Measurements from ENCODE around the gene CNOT6. TPM values are rescaled to one million over a fixed set of nuclear protein-coding genes. Genes with fewer than 3 reads are reported as not detected.
"Not testable (repeated sequence)": the region's sequence is repeated elsewhere in the genome, so short reads cannot be mapped to it uniquely, and the experiment has no call there.

CNOT6 gene
- total and polyA plus RNA-seq, 5 donors, result 5.0 to 14.2 (median 12.3) TPM

DNA sequence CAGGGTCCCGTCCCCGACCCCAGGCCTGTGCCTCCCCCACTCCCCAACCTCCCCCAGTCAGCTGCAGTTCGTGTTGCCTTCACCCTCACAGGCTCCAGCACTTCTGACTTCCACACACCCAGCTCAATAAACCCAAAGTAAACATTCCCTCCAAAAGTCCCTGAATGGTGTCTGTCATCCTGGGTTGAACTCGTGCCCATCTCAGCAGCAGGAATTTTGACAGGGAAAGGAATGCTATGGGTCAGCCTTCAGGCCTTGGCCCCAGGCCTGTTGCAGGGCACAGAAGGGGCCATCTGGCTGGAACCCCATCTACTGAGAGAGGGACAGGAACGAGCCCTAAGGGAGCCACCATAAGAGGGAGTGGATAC, 29.6 kb upstream of the CNOT6 start:
- WGBS, result 71% methylated on average over 5 of the region's 5 CpGs
- H3K4me3 ChIP-seq (ENCODE audit: low read length), result no peak overlapping the region
- H3K27ac ChIP-seq (ENCODE audit: low read length), result no peak overlapping the region
- DNase-seq (no peak), ATAC-seq (no peak)
- H3K4me1 ChIP-seq (ENCODE audit: control insufficient read depth, insufficient read depth, low read length), result no peaks in the 10 kb centered on the region
- intact Hi-C loops (cut with DNase I), result no loop called here
- no peaks in the 10 kb centered on the region for H3K9me3 ChIP-seq (ENCODE audit: control insufficient read depth, low read length)
- H3K27me3 ChIP-seq (ENCODE audit: control insufficient read depth, insufficient read depth), result no peaks in the 10 kb centered on the region

DNA sequence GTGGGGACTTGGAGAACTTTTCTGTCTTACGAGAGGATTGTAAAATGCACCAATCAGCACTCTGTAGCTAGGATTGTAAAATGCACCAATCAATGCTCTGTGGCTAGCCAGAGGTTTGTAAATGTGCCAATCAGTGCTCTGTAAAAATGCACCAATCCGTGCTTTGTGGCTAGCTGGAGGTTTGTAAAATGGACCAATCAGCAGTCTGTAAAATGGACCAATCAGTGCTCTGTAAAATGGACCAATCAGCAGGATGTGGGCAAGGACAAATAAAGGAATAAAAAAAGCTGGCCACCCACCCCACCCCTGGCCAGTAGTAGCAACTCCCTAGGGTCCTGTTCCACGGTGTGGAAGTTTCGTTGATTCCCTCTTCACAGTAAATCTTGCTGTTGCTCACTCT, 29.1 kb upstream of the CNOT6 start:
- 92% methylated on average over 4 of the region's 4 CpGs for WGBS
- H3K4me3 ChIP-seq (ENCODE audit: low read length); H3K4me1 ChIP-seq (ENCODE audit: control insufficient read depth, insufficient read depth, low read length); DNase-seq; intact Hi-C loops (cut with DNase I); H3K27me3 ChIP-seq (ENCODE audit: control insufficient read depth, insufficient read depth); H3K9me3 ChIP-seq (ENCODE audit: control insufficient read depth, low read length); H3K27ac ChIP-seq (ENCODE audit: low read length); ATAC-seq: not testable (repeated sequence)

DNA sequence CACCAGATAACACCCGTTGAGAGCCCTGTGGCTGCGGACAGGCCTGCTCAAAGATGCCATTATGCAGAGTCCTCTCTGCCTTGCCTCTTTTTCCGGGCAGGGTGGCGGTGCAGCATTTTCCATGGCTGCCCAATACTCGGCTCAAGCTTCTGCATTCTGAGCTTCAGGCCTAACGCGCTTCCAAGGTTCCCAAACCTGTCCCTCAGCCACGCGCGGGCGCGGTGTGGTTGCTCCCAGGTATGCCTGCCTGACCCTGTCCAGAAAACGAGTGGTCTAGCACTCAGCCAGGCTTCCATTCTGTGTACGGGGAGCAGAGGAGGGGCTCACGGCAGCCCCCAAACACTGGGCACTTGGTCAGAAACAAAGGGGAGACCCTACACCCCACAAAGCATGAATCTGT, 27.9 kb upstream of the CNOT6 start:
- DNase-seq (no peak), ATAC-seq (no peak)
- Histone ChIP-seq H3K4me1 (ENCODE audit: control insufficient read depth, insufficient read depth, low read length) (no peaks in the 10 kb centered on the region), H3K9me3 (ENCODE audit: control insufficient read depth, low read length) (no peaks in the 10 kb centered on the region), H3K27ac (ENCODE audit: low read length) (no peak overlapping the region), H3K27me3 (ENCODE audit: control insufficient read depth, insufficient read depth) (no peaks in the 10 kb centered on the region), H3K4me3 (ENCODE audit: low read length) (no peak overlapping the region)
- 85% methylated on average over 15 of the region's 15 CpGs for WGBS
- intact Hi-C loops (cut with DNase I), result no loop called here

GRCh38 chr5:180467028-180467975, 26.9 kb upstream of the CNOT6 start:
- H3K9me3 ChIP-seq (ENCODE audit: control insufficient read depth, low read length), result no peaks in the 10 kb centered on the region
- DNase-seq (peak; percentile 41 to 72 (median 66)), ATAC-seq (peak; percentile 24 to 57)
- intact Hi-C loops (cut with DNase I), result no loop called here
- 50% methylated on average over 22 of the region's 22 CpGs for WGBS
- no peak overlapping the region for H3K27ac ChIP-seq (ENCODE audit: low read length)
- H3K4me1 ChIP-seq (ENCODE audit: control insufficient read depth, insufficient read depth, low read length), result no peaks in the 10 kb centered on the region
- no peak overlapping the region for H3K4me3 ChIP-seq (ENCODE audit: low read length)
- H3K27me3 ChIP-seq (ENCODE audit: control insufficient read depth, insufficient read depth), result no peaks in the 10 kb centered on the region

GRCh38 chr5:180467989-180468731, 26.0 kb upstream of the CNOT6 start:
- ATAC-seq (no peak), DNase-seq (no peak)
- intact Hi-C loops (cut with DNase I), result loop anchor here in 1 of 4 donors (2.0 kb wide), 1 partner anchor 175 kb away; the partner anchor contains the start of gene MAPK9
- no peaks in the 10 kb centered on the region for H3K9me3 ChIP-seq (ENCODE audit: control insufficient read depth, low read length)
- H3K27me3 ChIP-seq (ENCODE audit: control insufficient read depth, insufficient read depth), result no peaks in the 10 kb centered on the region
- 69% methylated on average over 18 of the region's 18 CpGs for WGBS
- no peak overlapping the region for H3K4me3 ChIP-seq (ENCODE audit: low read length)
- H3K27ac ChIP-seq (ENCODE audit: low read length), result no peak overlapping the region
- no peaks in the 10 kb centered on the region for H3K4me1 ChIP-seq (ENCODE audit: control insufficient read depth, insufficient read depth, low read length)

DNA sequence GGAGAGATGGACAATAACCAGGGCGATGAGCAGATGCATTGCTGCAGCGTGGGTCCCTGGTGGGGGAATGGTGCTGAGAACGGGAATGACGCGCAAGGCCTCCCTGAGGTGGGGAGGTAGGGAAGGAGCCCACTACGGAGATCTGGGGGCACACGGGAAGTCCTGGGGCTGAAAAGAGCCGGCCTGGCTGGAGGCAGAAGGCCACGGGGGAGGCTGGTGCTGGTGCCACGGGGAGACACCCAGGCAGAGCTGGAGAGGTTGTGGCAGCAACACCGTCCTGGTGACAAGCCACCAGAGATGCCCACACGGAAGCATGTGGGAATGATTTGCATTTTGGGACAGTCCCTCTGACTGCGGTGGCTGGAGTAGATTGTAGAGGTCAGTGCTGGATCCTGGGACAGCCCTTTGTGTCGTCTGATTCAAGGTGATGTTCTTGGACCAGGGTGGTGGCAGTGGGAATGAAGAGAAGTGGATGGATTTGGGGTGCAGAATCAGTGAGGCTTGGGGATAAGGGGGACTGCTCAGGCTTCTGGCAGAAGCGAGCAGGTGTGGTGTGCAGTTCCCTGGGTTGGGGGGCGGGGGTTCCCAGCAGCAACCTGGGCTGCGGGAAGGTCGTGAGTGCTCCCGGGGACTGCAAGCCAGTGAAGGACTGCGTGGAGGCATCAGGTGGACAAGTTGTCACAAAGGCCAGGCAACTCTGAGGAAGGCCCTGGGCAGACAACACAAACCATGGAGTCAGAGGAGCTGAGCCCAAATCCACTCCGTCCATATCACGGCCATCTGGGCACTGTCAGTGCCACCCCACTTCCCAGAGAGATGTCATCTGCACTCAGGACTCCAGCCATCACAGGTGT, 25.2 kb upstream of the CNOT6 start:
- no peak for ATAC-seq
- WGBS, result 76% methylated on average over 22 of the region's 22 CpGs
- Histone ChIP-seq H3K9me3 (ENCODE audit: control insufficient read depth, low read length) (no peaks in the 10 kb centered on the region), H3K27ac (ENCODE audit: low read length) (no peak overlapping the region), H3K4me3 (ENCODE audit: low read length) (no peak overlapping the region), H3K4me1 (ENCODE audit: control insufficient read depth, insufficient read depth, low read length) (no peaks in the 10 kb centered on the region), H3K27me3 (ENCODE audit: control insufficient read depth, insufficient read depth) (no peaks in the 10 kb centered on the region)
- no peak for DNase-seq
- intact Hi-C loops (cut with DNase I), result loop anchor here in 1 of 4 donors (2.0 kb wide), 1 partner anchor 176 kb away; the partner anchor contains the start of gene MAPK9

DNA sequence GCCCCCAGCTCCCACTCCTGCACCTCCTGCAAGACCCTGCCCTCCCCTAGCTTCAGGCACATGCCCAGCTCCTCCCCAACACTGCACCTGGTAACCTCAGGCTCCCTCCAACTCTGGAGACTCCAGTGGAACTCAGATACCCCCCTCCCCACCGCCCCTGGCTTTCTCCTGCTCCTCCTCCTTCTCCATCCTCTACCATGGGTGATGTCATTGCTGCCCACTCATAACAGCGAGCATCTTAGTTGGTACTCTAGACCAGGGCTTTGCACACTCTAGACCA, 24.7 kb upstream of the CNOT6 start:
- DNase-seq (no peak), ATAC-seq (no peak)
- no peak overlapping the region for H3K27ac ChIP-seq (ENCODE audit: low read length)
- H3K27me3 ChIP-seq (ENCODE audit: control insufficient read depth, insufficient read depth), result no peaks in the 10 kb centered on the region
- no peaks in the 10 kb centered on the region for H3K9me3 ChIP-seq (ENCODE audit: control insufficient read depth, low read length)
- 87% methylated on average over 2 of the region's 2 CpGs for WGBS
- H3K4me1 ChIP-seq (ENCODE audit: control insufficient read depth, insufficient read depth, low read length), result no peaks in the 10 kb centered on the region
- H3K4me3 ChIP-seq (ENCODE audit: low read length), result no peak overlapping the region
- intact Hi-C loops (cut with DNase I), result loop anchor here in 1 of 4 donors (2.0 kb wide), 1 partner anchor 177 kb away; the partner anchor contains the start of gene MAPK9

DNA sequence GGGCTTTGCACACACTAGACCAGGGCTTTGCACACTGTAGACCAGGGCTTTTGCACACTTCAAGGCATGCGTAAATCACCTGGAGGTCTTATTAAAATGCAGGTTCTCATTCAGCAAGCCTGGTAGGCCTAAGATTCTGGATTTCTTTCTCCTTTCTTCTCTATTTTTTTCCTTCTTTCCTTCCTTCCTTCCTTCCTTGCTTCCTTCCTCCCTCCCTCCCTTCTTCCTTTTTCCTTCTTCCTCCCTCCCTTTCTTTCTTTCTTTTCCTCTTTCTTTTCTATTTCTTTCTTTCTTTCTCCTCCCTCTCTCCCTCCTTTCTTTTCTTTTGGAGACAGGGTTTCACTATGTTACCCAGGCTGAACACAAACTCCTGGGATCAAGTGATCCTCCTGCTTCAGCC, 24.3 kb upstream of the CNOT6 start:
- WGBS, result 95% methylated on average over 1 of the region's 1 CpG
- H3K9me3 ChIP-seq (ENCODE audit: control insufficient read depth, low read length), result no peaks in the 10 kb centered on the region
- H3K27me3 ChIP-seq (ENCODE audit: control insufficient read depth, insufficient read depth), result no peaks in the 10 kb centered on the region
- intact Hi-C loops (cut with DNase I), result loop anchor here (2.0 to 10.0 kb wide), 4 partner anchors 175 to 345 kb away; partner anchors contain the start of gene MAPK9 (in 4 of the 4)
- ATAC-seq, result no peak
- no peak overlapping the region for H3K4me3 ChIP-seq (ENCODE audit: low read length)
- no peaks in the 10 kb centered on the region for H3K4me1 ChIP-seq (ENCODE audit: control insufficient read depth, insufficient read depth, low read length)
- DNase-seq, result no peak
- no peak overlapping the region for H3K27ac ChIP-seq (ENCODE audit: low read length)

- DNase-seq, result no peak
- intact Hi-C loops (cut with DNase I), result loop anchor here in 3 of 4 donors (5.0 to 10.0 kb wide), 3 partner anchors 176 to 346 kb away; partner anchors contain the start of gene MAPK9 (in 3 of the 3)
- WGBS, result 76% methylated on average over 11 of the region's 11 CpGs
- ATAC-seq, result no peak
- Histone ChIP-seq H3K4me1 (ENCODE audit: control insufficient read depth, insufficient read depth, low read length) (no peaks in the 10 kb centered on the region), H3K4me3 (ENCODE audit: low read length) (no peak overlapping the region), H3K9me3 (ENCODE audit: control insufficient read depth, low read length) (no peaks in the 10 kb centered on the region), H3K27ac (ENCODE audit: low read length) (no peak overlapping the region), H3K27me3 (ENCODE audit: control insufficient read depth, insufficient read depth) (no peaks in the 10 kb centered on the region)
Measured at GRCh38 chr5:180470361-180470760, 23.8 kb upstream of the CNOT6 start.

GRCh38 chr5:180470966-180471582, 23.1 kb upstream of the CNOT6 start:
- DNase-seq (peak in 2 of 3 donors; percentile 38 to 80), ATAC-seq (peak; percentile 65 to 73)
- intact Hi-C loops (cut with DNase I), result loop anchor here in 3 of 4 donors (5.0 to 10.0 kb wide), 3 partner anchors 176 to 346 kb away; partner anchors contain the start of gene MAPK9 (in 3 of the 3)
- H3K27ac ChIP-seq (ENCODE audit: low read length), result no peak overlapping the region
- H3K4me3 ChIP-seq (ENCODE audit: low read length), result no peak overlapping the region
- 29% methylated on average over 16 of the region's 16 CpGs for WGBS
- no peaks in the 10 kb centered on the region for H3K27me3 ChIP-seq (ENCODE audit: control insufficient read depth, insufficient read depth)
- no peaks in the 10 kb centered on the region for H3K4me1 ChIP-seq (ENCODE audit: control insufficient read depth, insufficient read depth, low read length)
- H3K9me3 ChIP-seq (ENCODE audit: control insufficient read depth, low read length), result no peaks in the 10 kb centered on the region
